SU-DHL-6 (cell line): ENCODE results near the gene TGFB1.

ENCODE experiments used
- H2AFZ ChIP-seq: fragments of 200-600 bp; sonication (generic); 2 replicates; pipeline ENCODE4 v1.6.1; 2014; ENCODE audit warnings: low read depth, mild to moderate bottlenecking, moderate library complexity, mixed read lengths, antibody characterized with exemption, low read length; ENCODE audit not compliant: severe bottlenecking
- H3F3A ChIP-seq: fragments of 200-600 bp; shearing (Covaris generic); 2 replicates; pipeline ENCODE4 v1.6.0; 2016; ENCODE audit warnings: antibody characterized with exemption, mild to moderate bottlenecking; ENCODE audit not compliant: insufficient read depth
- H3K27ac ChIP-seq: fragments of 200-600 bp; sonication (generic); 2 replicates; pipeline ENCODE4 v1.5.1; 2016; ENCODE audit warnings: low read depth, mild to moderate bottlenecking, low read length, moderate library complexity, mixed read lengths
- H3K27me3 ChIP-seq: fragments of 200-600 bp; sonication (generic), shearing (Covaris generic); 2 replicates; pipeline ENCODE4 v1.6.0; 2014; ENCODE audit warnings: mild to moderate bottlenecking, low read length
- H3K36me3 ChIP-seq: fragments of 200-600 bp; sonication (generic); 2 replicates; pipeline ENCODE4 v1.6.1; 2014; ENCODE audit warnings: mild to moderate bottlenecking, low read length, mixed read lengths
- H3K4me2 ChIP-seq: fragments of 300-600, 200-600 bp; shearing (Covaris generic), sonication (generic); 2 replicates; pipeline ENCODE4 v1.6.0; 2014; ENCODE audit warnings: low read length, low read depth, mild to moderate bottlenecking; ENCODE audit not compliant: poor library complexity, severe bottlenecking
- H3K4me3 ChIP-seq: fragments of 200-600 bp; sonication (generic); 2 replicates; pipeline ENCODE4 v1.5.1; 2014; ENCODE audit warnings: antibody characterized with exemption, low read length, mild to moderate bottlenecking, mixed read lengths; ENCODE audit not compliant: insufficient read depth, poor library complexity, severe bottlenecking
- H3K79me2 ChIP-seq: fragments of 200-600 bp; sonication (generic); 2 replicates; pipeline ENCODE4 v1.6.1; 2014; ENCODE audit warnings: mild to moderate bottlenecking, low read length, moderate library complexity; ENCODE audit not compliant: insufficient read depth
- H3K9ac ChIP-seq: fragments of 200-600 bp; sonication (generic); 2 replicates; pipeline ENCODE4 v1.7.0; 2014; ENCODE audit warnings: mild to moderate bottlenecking, low read length
- H3K9me2 ChIP-seq: fragments of 200-600 bp; sonication (generic); replicated peaks from 2 replicates; pipeline ENCODE4 v1.6.1; 2014; ENCODE audit warnings: low read length; ENCODE audit not compliant: insufficient read depth
- H3K9me3 ChIP-seq: fragments of 200-600 bp; sonication (generic); 2 replicates; pipeline ENCODE4 v1.6.1; 2014; ENCODE audit warnings: low read length, mixed read lengths; ENCODE audit not compliant: insufficient read depth
- H4K20me1 ChIP-seq: fragments of 200-600 bp; sonication (generic); 2 replicates; pipeline ENCODE4 v1.6.1; 2014; ENCODE audit warnings: low read depth, mild to moderate bottlenecking, antibody characterized with exemption, low read length, moderate library complexity, mixed read lengths
- EZH2phosphoT487 ChIP-seq: fragments of 200-600 bp; sonication (generic), shearing (Covaris generic); conservative IDR thresholded peaks from 2 replicates; pipeline ENCODE4 v1.6.1; 2018; ENCODE audit warnings: mild to moderate bottlenecking, antibody characterized with exemption, low read length, moderate library complexity, mixed read lengths
- TF ChIP-seq, protein P1 (sequence below): fragments of 200-600 bp; sonication (generic); IDR thresholded peaks from one replicate; pipeline ENCODE4 v1.5.1; 2017; ENCODE audit warnings: antibody characterized with exemption, mild to moderate bottlenecking, low read length, moderate library complexity; ENCODE audit not compliant: insufficient read depth, poor library complexity, severe bottlenecking

TGFB1 gene

DNA sequence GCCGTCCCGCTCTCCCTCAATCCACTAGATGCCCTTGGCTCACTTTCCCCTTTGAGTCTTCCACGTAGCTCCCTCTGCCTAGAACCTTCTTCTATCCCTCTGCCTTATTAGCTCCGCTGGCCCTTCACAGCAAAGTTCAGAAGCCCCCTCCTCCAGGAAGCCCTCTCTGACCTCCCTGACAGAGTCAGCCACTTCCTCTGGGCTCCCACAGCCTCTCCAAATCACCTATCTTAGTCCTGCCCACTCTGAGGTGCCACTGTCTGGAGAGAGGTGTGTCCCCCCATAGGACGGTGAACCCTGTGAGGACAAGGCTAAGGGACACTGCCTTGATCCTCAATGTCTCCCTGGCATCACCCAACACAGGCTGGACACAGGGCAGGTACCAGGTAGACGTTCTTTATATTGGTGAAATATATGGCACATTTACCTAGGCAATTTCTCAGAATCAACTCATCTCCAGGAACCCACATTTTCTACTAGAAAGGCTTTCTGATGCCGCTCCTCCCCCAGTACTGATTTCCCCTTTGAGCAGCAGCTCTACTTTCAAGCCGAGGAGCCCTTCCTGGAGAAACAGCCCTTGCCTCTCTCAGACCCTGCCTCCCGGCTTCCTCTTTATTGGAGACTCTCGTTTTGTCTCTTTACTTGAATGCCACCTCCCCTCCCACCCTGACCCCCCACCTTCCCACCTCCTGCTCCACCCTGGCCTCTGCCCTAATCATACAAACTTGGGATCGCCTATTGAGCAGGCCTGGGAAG lies 3.4 kb upstream of the TGFB1 start:
- Histone ChIP-seq H3K27ac (no peak overlapping the region), H4K20me1 (no peaks in the 10 kb centered on the region), H3K9me2 (no peaks in the 10 kb centered on the region), H3K4me2 (no peak overlapping the region), H3K27me3 (no peaks in the 10 kb centered on the region), H3K9me3 (no peaks in the 10 kb centered on the region), H3K9ac (no peak overlapping the region), H2AFZ (no peak overlapping the region), H3K36me3 (no peaks in the 10 kb centered on the region), H3K4me3 (no peak overlapping the region), H3K79me2 (peaks cover 11% of the 10 kb centered on the region), H3F3A (0 out of 2 replicates have a peak, but pooled peaks cover 4% of the 10 kb centered on the region)
- TF ChIP-seq, protein P1, sequence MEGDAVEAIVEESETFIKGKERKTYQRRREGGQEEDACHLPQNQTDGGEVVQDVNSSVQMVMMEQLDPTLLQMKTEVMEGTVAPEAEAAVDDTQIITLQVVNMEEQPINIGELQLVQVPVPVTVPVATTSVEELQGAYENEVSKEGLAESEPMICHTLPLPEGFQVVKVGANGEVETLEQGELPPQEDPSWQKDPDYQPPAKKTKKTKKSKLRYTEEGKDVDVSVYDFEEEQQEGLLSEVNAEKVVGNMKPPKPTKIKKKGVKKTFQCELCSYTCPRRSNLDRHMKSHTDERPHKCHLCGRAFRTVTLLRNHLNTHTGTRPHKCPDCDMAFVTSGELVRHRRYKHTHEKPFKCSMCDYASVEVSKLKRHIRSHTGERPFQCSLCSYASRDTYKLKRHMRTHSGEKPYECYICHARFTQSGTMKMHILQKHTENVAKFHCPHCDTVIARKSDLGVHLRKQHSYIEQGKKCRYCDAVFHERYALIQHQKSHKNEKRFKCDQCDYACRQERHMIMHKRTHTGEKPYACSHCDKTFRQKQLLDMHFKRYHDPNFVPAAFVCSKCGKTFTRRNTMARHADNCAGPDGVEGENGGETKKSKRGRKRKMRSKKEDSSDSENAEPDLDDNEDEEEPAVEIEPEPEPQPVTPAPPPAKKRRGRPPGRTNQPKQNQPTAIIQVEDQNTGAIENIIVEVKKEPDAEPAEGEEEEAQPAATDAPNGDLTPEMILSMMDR: no peak
- TF ChIP-seq EZH2phosphoT487: no peak

DNA sequence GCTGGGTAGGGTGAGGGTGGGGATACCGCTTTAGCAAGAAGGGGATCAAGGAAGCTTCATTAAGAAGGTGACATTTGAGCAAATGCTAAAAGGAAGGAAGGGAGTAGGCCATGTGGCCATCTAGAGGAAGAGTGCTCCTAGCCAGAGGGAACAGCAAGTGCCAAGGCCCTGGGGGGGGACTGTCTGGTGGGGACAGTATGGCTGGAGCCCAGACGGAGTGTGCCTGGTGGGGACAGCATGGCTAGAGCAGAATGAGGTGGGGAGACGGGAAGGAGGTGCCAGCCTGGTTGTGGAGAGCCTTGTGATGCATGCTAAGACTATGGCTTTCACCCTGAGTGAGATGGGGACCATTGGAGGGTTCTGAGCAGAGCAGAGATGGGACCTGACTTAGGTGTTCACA lies 2.1 kb upstream of the TGFB1 start:
- Histone ChIP-seq H3K36me3 (no peaks in the 10 kb centered on the region), H3K9me2 (no peaks in the 10 kb centered on the region), H3K9ac (no peak overlapping the region), H3K9me3 (no peaks in the 10 kb centered on the region), H3K4me3 (no peak overlapping the region), H3K79me2 (peaks cover 25% of the 10 kb centered on the region), H3K4me2 (no peak overlapping the region), H3K27me3 (no peaks in the 10 kb centered on the region), H4K20me1 (peaks cover under 1% of the 10 kb centered on the region; the same call in 1 of the 2 replicates), H3F3A (peaks cover 4% of the 10 kb centered on the region; the same call in 1 of the 2 replicates), H3K27ac (no peak overlapping the region), H2AFZ (no peak overlapping the region)
- no peak for TF ChIP-seq EZH2phosphoT487
- TF ChIP-seq, protein P1: no peak

DNA sequence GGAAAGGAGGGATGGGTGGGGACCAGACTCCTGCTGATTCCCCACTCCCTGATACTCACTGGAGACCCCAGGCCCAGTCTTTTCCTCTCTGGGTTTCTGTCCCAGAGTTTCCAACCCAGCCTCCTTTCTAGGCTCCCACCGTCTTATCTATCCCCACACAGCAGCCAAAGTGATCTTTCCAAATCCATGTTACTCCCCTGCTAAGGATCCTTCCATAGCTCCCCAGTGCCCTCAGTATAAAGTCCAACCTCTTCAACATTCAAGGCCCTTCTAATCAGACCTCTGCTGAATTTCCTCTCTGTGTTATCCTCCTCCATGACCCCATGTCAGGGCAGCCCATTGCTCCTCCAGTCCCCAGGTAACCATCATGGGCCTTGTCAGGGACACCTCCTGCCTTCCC lies 1.3 kb upstream of the TGFB1 start:
- H3K4me3 ChIP-seq: no peak overlapping the region
- no peak overlapping the region for H2AFZ ChIP-seq
- no peaks in the 10 kb centered on the region for H3K36me3 ChIP-seq
- peaks cover 4% of the 10 kb centered on the region; the same call in 1 of the 2 replicates for H4K20me1 ChIP-seq
- no peak overlapping the region for H3K27ac ChIP-seq
- no peaks in the 10 kb centered on the region for H3K27me3 ChIP-seq
- H3K79me2 ChIP-seq: peaks cover 32% of the 10 kb centered on the region
- H3K4me2 ChIP-seq: no peak overlapping the region
- no peak for TF ChIP-seq EZH2phosphoT487
- TF ChIP-seq, protein P1: no peak
- H3K9ac ChIP-seq: no peak overlapping the region
- H3K9me2 ChIP-seq: no peaks in the 10 kb centered on the region
- peaks cover 4% of the 10 kb centered on the region; the same call in 1 of the 2 replicates for H3F3A ChIP-seq
- H3K9me3 ChIP-seq: no peaks in the 10 kb centered on the region
